GM23338 (cell line): ENCODE measurements around the gene MYO1F. TPM values are rescaled to one million over a fixed set of nuclear protein-coding genes. Genes with fewer than 3 reads are reported as not detected.

Source experiments
- ATAC-seq: fragments of 200-7000 bp; cut with Tn5 transposase; 3 replicates; pipeline ENCODE4 v1.9.1; 2020
- DNase-seq: peaks from one replicate; pipeline ENCODE4 v3.0.0-alpha.2; 2015; ENCODE audit warnings: low spot score
- H2AFZ ChIP-seq: fragments of 200-600 bp; sonication (generic); 2 replicates; pipeline ENCODE4 v1.8.0; 2016; ENCODE audit warnings: antibody characterized with exemption, mild to moderate bottlenecking, moderate library complexity
- H3F3A ChIP-seq: fragments of 200-600 bp; sonication (generic); replicated peaks from 2 replicates; pipeline ENCODE4 v1.8.0; 2017; ENCODE audit warnings: antibody characterized with exemption, mixed run types, low read depth
- H3K27ac ChIP-seq: fragments of 200-600 bp; sonication (generic); 2 replicates; pipeline ENCODE4 v1.6.1; 2016; ENCODE audit warnings: low read depth
- H3K27me3 ChIP-seq: fragments of 200-600 bp; sonication (generic); 2 replicates; pipeline ENCODE4 v1.8.0; 2016; ENCODE audit warnings: mild to moderate bottlenecking, mixed run types, moderate library complexity; ENCODE audit not compliant: insufficient read depth
- H3K36me3 ChIP-seq: fragments of 200-600 bp; sonication (generic); 2 replicates; pipeline ENCODE4 v1.8.0; 2016; ENCODE audit warnings: mild to moderate bottlenecking; ENCODE audit not compliant: insufficient read depth
- H3K4me1 ChIP-seq: fragments of 200-600 bp; sonication (generic); 2 replicates; pipeline ENCODE4 v1.8.0; 2016; ENCODE audit warnings: mild to moderate bottlenecking, moderate library complexity; ENCODE audit not compliant: insufficient read depth
- H3K4me2 ChIP-seq: fragments of 200-600 bp; sonication (generic); 2 replicates; pipeline ENCODE4 v1.7.1; 2017; ENCODE audit warnings: mixed run types
- H3K4me3 ChIP-seq: fragments of 200-600 bp; sonication (generic); 2 replicates; pipeline ENCODE4 v1.6.1; 2016; ENCODE audit warnings: mixed run types
- H3K79me2 ChIP-seq: fragments of 200-600 bp; sonication (generic); replicated peaks from 2 replicates; pipeline ENCODE4 v1.8.0; 2017; ENCODE audit warnings: mild to moderate bottlenecking; ENCODE audit not compliant: insufficient read depth
- H3K9me2 ChIP-seq: fragments of 200-600 bp; sonication (generic); 2 replicates; pipeline ENCODE4 v1.8.0; 2017; ENCODE audit not compliant: insufficient read depth
- H4K20me1 ChIP-seq: fragments of 200-600 bp; sonication (generic); replicated peaks from 2 replicates; pipeline ENCODE4 v1.8.0; 2017; ENCODE audit warnings: mild to moderate bottlenecking; ENCODE audit not compliant: insufficient read depth
- H3K27ac Mint-ChIP-seq: 2 replicates; pipeline ENCODE4 v1.8.0; 2020; ENCODE audit warnings: inconsistent platforms, mild to moderate bottlenecking, moderate library complexity, mixed read lengths
- H3K27me3 Mint-ChIP-seq: 3 replicates; pipeline ENCODE4 v1.8.0; 2022; ENCODE audit warnings: low read depth, mild to moderate bottlenecking, moderate library complexity, mixed read lengths, inconsistent platforms; ENCODE audit not compliant: insufficient read depth, poor library complexity
- H3K36me3 Mint-ChIP-seq: 3 replicates; pipeline ENCODE4 v1.8.0; 2021; ENCODE audit warnings: low read depth, mild to moderate bottlenecking, inconsistent platforms, moderate library complexity, mixed read lengths
- H3K4me1 Mint-ChIP-seq: 3 replicates; pipeline ENCODE4 v1.8.0; 2020; ENCODE audit warnings: mild to moderate bottlenecking, inconsistent platforms, mixed read lengths
- H3K4me3 Mint-ChIP-seq: 3 replicates; pipeline ENCODE4 v1.8.0; 2021; ENCODE audit warnings: moderate library complexity, mild to moderate bottlenecking, inconsistent platforms, mixed read lengths
- H3K9me3 Mint-ChIP-seq: 3 replicates; pipeline ENCODE4 v1.8.0; 2020; ENCODE audit warnings: moderate library complexity, mild to moderate bottlenecking, inconsistent platforms, mixed read lengths
- CREB1 ChIP-seq: fragments of 250-450 bp; sonication (Bioruptor Pico); IDR thresholded peaks from 2 replicates; pipeline ENCODE4 v1.5.0; 2020; ENCODE audit warnings: low read depth, mild to moderate bottlenecking, moderate library complexity
- EZH2 ChIP-seq: fragments of 200-600 bp; sonication (generic); IDR thresholded peaks from one replicate; pipeline ENCODE4 v1.8.0; 2017; ENCODE audit warnings: antibody characterized with exemption, mild to moderate bottlenecking, low read depth; ENCODE audit not compliant: unreplicated experiment
- EZH2phosphoT487 ChIP-seq: fragments of 200-600 bp; sonication (generic); IDR thresholded peaks from one replicate; pipeline ENCODE4 v1.8.1; 2018; ENCODE audit warnings: antibody characterized with exemption; ENCODE audit not compliant: unreplicated experiment
- JUNB ChIP-seq: IDR thresholded peaks from one replicate; pipeline ENCODE4 v1.6.1; 2016; ENCODE audit warnings: antibody characterized with exemption; ENCODE audit not compliant: unreplicated experiment
- NANOG ChIP-seq: IDR thresholded peaks from 2 replicates; pipeline ENCODE4 v1.6.1; 2016; ENCODE audit warnings: antibody characterized with exemption, borderline replicate concordance
- POLR2AphosphoS5 ChIP-seq: IDR thresholded peaks from 2 replicates; pipeline ENCODE4 v1.6.1; 2016; ENCODE audit warnings: antibody characterized with exemption, low read depth
- STAT1 ChIP-seq: IDR thresholded peaks from one replicate; pipeline ENCODE4 v1.6.1; 2016; ENCODE audit warnings: antibody characterized with exemption; ENCODE audit not compliant: unreplicated experiment
- ZNF114 ChIP-seq: fragments of 250-450 bp; sonication (Bioruptor Pico); IDR thresholded peaks from 2 replicates; pipeline ENCODE4 v1.5.0; 2020; ENCODE audit warnings: mild to moderate bottlenecking, moderate library complexity
- ZNF331 ChIP-seq: fragments of 250-450 bp; sonication (Bioruptor Pico); IDR thresholded peaks from 2 replicates; pipeline ENCODE4 v1.5.0; 2020; ENCODE audit warnings: low read depth, mild to moderate bottlenecking, moderate library complexity
- polyA plus RNA-seq: library from polyadenylated mRNA; unstranded; fragments of >200 nt; fragmentation: Nextera tagmentation; extraction: Ambion mirVana; gene quantifications from 2 replicates; pipeline ENCODE4 v1.2.1, GENCODE V29; 2016
- total RNA-seq: library from RNA; depleted of rRNA; stranded (reverse); fragments of >200 nt; shearing (Covaris generic); gene quantifications from 2 replicates; pipeline ENCODE4 v1.2.3, GENCODE V29; 2014
- TF ChIP-seq, protein P1 (sequence below), 2 experiments: fragments of 200-600 bp in 1 of 2; sonication (generic) in 1 of 2; conservative IDR thresholded peaks; 2 replicates each; pipeline versions ENCODE4 v1.5.1 to v1.6.1; 2016 to 2017; ENCODE audit warnings: antibody characterized with exemption in 2 of 2, low read depth in 2 of 2, mild to moderate bottlenecking in 2 of 2, moderate library complexity in 1 of 2
- TF ChIP-seq, protein P2 (sequence below): IDR thresholded peaks from one replicate; pipeline ENCODE4 v1.6.1; 2018; ENCODE audit warnings: antibody characterized with exemption; ENCODE audit not compliant: unreplicated experiment
- TF ChIP-seq, protein P3 (sequence below): IDR thresholded peaks from 2 replicates; pipeline ENCODE4 v1.6.1; 2016; ENCODE audit warnings: antibody characterized with exemption
- TF ChIP-seq, protein P4 (sequence below): fragments of 250-450 bp; sonication (Bioruptor Pico); IDR thresholded peaks from 2 replicates; pipeline ENCODE4 v1.5.0; 2020; ENCODE audit warnings: mild to moderate bottlenecking, moderate library complexity

The MYO1F gene
- total and polyA plus RNA-seq, 2 experiments from 2014 or later = 3.9 to 5.7 TPM

DNA sequence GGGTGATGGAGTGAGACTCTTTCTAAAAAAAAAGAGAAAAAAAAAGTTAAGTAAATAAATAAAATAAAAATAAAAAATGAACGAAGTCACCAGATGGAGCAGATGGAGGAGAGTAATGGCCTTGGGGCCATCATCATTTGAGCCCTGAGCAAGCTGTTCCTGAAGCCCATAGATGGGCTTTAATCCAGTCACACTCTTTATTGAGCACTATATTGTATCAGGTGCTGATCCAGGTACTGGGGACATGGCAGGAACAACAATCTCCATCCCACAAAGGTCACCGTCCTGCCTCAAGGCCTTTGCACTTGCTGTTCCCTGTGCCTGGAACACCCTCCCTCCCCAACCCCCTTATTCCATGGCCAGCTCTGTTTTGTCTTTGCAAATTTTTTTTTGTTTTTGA, 37.2 kb upstream of the MYO1F start:
- Histone ChIP-seq H3K27me3 (no peaks in the 10 kb centered on the region), H3K79me2 (peaks cover 8% of the 10 kb centered on the region), H4K20me1 (no peaks in the 10 kb centered on the region), H3K4me3 (no peak overlapping the region), H3K4me2 (no peak overlapping the region), H2AFZ (no peak overlapping the region), H3K9me2 (no peaks in the 10 kb centered on the region), H3F3A (peaks cover 10% of the 10 kb centered on the region), H3K4me1 (peaks cover 11% of the 10 kb centered on the region; the same call in 1 of the 2 replicates), H3K27ac (no peak overlapping the region), H3K36me3 (no peaks in the 10 kb centered on the region)
- ATAC-seq (no peak), DNase-seq (no peak)
- no peak overlapping the region for H3K4me3 Mint-ChIP-seq
- peaks cover 14% of the 10 kb centered on the region; the same call in 2 of the 3 replicates for H3K4me1 Mint-ChIP-seq
- peaks cover 7% of the 10 kb centered on the region; the same call in 2 of the 3 replicates for H3K9me3 Mint-ChIP-seq
- H3K27me3 Mint-ChIP-seq = peaks cover 32% of the 10 kb centered on the region
- H3K36me3 Mint-ChIP-seq = no peaks in the 10 kb centered on the region; the same call in 2 of the 3 replicates
- no peak overlapping the region for H3K27ac Mint-ChIP-seq
- no peak for TF ChIP-seq ZNF331 (CRISPR knock-in tag)
- TF ChIP-seq, protein P1, sequence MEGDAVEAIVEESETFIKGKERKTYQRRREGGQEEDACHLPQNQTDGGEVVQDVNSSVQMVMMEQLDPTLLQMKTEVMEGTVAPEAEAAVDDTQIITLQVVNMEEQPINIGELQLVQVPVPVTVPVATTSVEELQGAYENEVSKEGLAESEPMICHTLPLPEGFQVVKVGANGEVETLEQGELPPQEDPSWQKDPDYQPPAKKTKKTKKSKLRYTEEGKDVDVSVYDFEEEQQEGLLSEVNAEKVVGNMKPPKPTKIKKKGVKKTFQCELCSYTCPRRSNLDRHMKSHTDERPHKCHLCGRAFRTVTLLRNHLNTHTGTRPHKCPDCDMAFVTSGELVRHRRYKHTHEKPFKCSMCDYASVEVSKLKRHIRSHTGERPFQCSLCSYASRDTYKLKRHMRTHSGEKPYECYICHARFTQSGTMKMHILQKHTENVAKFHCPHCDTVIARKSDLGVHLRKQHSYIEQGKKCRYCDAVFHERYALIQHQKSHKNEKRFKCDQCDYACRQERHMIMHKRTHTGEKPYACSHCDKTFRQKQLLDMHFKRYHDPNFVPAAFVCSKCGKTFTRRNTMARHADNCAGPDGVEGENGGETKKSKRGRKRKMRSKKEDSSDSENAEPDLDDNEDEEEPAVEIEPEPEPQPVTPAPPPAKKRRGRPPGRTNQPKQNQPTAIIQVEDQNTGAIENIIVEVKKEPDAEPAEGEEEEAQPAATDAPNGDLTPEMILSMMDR (conservative IDR thresholded peaks at IDR 0.05; ENCODE audit: low read depth in 2 of 2) = no peak
- TF ChIP-seq, protein P2, sequence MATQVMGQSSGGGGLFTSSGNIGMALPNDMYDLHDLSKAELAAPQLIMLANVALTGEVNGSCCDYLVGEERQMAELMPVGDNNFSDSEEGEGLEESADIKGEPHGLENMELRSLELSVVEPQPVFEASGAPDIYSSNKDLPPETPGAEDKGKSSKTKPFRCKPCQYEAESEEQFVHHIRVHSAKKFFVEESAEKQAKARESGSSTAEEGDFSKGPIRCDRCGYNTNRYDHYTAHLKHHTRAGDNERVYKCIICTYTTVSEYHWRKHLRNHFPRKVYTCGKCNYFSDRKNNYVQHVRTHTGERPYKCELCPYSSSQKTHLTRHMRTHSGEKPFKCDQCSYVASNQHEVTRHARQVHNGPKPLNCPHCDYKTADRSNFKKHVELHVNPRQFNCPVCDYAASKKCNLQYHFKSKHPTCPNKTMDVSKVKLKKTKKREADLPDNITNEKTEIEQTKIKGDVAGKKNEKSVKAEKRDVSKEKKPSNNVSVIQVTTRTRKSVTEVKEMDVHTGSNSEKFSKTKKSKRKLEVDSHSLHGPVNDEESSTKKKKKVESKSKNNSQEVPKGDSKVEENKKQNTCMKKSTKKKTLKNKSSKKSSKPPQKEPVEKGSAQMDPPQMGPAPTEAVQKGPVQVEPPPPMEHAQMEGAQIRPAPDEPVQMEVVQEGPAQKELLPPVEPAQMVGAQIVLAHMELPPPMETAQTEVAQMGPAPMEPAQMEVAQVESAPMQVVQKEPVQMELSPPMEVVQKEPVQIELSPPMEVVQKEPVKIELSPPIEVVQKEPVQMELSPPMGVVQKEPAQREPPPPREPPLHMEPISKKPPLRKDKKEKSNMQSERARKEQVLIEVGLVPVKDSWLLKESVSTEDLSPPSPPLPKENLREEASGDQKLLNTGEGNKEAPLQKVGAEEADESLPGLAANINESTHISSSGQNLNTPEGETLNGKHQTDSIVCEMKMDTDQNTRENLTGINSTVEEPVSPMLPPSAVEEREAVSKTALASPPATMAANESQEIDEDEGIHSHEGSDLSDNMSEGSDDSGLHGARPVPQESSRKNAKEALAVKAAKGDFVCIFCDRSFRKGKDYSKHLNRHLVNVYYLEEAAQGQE = no peak
- no peak for TF ChIP-seq CREB1 (CRISPR knock-in tag)
- TF ChIP-seq, protein P3, sequence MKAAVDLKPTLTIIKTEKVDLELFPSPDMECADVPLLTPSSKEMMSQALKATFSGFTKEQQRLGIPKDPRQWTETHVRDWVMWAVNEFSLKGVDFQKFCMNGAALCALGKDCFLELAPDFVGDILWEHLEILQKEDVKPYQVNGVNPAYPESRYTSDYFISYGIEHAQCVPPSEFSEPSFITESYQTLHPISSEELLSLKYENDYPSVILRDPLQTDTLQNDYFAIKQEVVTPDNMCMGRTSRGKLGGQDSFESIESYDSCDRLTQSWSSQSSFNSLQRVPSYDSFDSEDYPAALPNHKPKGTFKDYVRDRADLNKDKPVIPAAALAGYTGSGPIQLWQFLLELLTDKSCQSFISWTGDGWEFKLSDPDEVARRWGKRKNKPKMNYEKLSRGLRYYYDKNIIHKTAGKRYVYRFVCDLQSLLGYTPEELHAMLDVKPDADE = no peak
- TF ChIP-seq NANOG = no peak
- TF ChIP-seq, protein P4, sequence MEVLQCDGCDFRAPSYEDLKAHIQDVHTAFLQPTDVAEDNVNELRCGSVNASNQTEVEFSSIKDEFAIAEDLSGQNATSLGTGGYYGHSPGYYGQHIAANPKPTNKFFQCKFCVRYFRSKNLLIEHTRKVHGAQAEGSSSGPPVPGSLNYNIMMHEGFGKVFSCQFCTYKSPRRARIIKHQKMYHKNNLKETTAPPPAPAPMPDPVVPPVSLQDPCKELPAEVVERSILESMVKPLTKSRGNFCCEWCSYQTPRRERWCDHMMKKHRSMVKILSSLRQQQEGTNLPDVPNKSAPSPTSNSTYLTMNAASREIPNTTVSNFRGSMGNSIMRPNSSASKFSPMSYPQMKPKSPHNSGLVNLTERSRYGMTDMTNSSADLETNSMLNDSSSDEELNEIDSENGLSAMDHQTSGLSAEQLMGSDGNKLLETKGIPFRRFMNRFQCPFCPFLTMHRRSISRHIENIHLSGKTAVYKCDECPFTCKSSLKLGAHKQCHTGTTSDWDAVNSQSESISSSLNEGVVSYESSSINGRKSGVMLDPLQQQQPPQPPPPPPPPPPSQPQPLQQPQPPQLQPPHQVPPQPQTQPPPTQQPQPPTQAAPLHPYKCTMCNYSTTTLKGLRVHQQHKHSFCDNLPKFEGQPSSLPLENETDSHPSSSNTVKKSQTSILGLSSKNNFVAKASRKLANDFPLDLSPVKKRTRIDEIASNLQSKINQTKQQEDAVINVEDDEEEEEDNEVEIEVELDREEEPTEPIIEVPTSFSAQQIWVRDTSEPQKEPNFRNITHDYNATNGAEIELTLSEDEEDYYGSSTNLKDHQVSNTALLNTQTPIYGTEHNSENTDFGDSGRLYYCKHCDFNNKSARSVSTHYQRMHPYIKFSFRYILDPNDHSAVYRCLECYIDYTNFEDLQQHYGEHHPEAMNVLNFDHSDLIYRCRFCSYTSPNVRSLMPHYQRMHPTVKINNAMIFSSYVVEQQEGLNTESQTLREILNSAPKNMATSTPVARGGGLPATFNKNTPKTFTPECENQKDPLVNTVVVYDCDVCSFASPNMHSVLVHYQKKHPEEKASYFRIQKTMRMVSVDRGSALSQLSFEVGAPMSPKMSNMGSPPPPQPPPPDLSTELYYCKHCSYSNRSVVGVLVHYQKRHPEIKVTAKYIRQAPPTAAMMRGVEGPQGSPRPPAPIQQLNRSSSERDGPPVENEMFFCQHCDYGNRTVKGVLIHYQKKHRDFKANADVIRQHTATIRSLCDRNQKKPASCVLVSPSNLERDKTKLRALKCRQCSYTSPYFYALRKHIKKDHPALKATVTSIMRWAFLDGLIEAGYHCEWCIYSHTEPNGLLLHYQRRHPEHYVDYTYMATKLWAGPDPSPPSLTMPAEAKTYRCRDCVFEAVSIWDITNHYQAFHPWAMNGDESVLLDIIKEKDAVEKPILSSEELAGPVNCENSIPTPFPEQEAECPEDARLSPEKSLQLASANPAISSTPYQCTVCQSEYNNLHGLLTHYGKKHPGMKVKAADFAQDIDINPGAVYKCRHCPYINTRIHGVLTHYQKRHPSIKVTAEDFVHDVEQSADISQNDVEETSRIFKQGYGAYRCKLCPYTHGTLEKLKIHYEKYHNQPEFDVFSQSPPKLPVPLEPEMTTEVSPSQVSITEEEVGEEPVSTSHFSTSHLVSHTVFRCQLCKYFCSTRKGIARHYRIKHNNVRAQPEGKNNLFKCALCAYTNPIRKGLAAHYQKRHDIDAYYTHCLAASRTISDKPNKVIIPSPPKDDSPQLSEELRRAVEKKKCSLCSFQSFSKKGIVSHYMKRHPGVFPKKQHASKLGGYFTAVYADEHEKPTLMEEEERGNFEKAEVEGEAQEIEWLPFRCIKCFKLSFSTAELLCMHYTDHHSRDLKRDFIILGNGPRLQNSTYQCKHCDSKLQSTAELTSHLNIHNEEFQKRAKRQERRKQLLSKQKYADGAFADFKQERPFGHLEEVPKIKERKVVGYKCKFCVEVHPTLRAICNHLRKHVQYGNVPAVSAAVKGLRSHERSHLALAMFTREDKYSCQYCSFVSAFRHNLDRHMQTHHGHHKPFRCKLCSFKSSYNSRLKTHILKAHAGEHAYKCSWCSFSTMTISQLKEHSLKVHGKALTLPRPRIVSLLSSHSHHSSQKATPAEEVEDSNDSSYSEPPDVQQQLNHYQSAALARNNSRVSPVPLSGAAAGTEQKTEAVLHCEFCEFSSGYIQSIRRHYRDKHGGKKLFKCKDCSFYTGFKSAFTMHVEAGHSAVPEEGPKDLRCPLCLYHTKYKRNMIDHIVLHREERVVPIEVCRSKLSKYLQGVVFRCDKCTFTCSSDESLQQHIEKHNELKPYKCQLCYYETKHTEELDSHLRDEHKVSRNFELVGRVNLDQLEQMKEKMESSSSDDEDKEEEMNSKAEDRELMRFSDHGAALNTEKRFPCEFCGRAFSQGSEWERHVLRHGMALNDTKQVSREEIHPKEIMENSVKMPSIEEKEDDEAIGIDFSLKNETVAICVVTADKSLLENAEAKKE = no peak
- no peak for TF ChIP-seq ZNF114 (CRISPR knock-in tag)
- no peak for TF ChIP-seq JUNB
- TF ChIP-seq STAT1 = no peak
- TF ChIP-seq EZH2phosphoT487 = no peak
- no peak for TF ChIP-seq EZH2
- no peak for TF ChIP-seq POLR2AphosphoS5
